Activated naive CD4-positive, alpha-beta T cell treated with anti-CD3 and anti-CD28 coated beads, Interleukin-2, amount 50 U/mL, for 72 hours (primary cell): Measurements from ENCODE around the gene SIGLEC12. TPM values are rescaled to one million over a fixed set of nuclear protein-coding genes. Genes with fewer than 3 reads are reported as not detected.
"Not testable (repeated sequence)": the region's sequence is repeated elsewhere in the genome, so short reads cannot be mapped to it uniquely, and the experiment has no call there.

ENCODE experiments used
- ATAC-seq, 2 donors: fragments of 150-1000 bp; cut with Tn5 transposase; 2 replicates each; pipeline ENCODE4 v1.10.0; 2021; ENCODE audit warnings: mild to moderate bottlenecking in 2 of 2, moderate library complexity in 2 of 2
- DNase-seq, 2 donors: peaks; one replicate each; pipeline ENCODE4 v3.0.0; 2021 to 2022; ENCODE audit warnings: low spot score in 2 of 2
- H3K27ac Mint-ChIP-seq, 2 donors: one replicate each; pipeline ENCODE4 v1.8.0; 2022; ENCODE audit warnings: mild to moderate bottlenecking in 2 of 2, mixed read lengths in 2 of 2
- H3K36me3 Mint-ChIP-seq, 2 donors: one replicate each; pipeline ENCODE4 v1.8.0; 2022; ENCODE audit warnings: mixed read lengths in 2 of 2
- H3K9me3 Mint-ChIP-seq, 2 donors: one replicate each; pipeline ENCODE4 v1.8.0; 2022; ENCODE audit warnings: mixed read lengths in 2 of 2
- total RNA-seq, 2 donors: library from RNA; stranded (reverse); gene quantifications; one replicate each; pipeline ENCODE4 v1.2.3, GENCODE V29; 2022

Gene SIGLEC12
- total RNA-seq, 2 donors from 2014 or later = 1.4 TPM; not detected in 1

GRCh38 chr19:51473009-51473707, 28.4 kb downstream of the SIGLEC12 start:
- Mint-ChIP-seq H3K27ac (peak overlapping the region in 1 of 2 donors; percentile 37), H3K36me3 (no peaks in the 10 kb centered on the region), H3K9me3 (no peaks in the 10 kb centered on the region)
- DNase-seq (peak; percentile 72 to 90), ATAC-seq (peak; percentile 79 to 86)

- Mint-ChIP-seq H3K9me3 (no peaks in the 10 kb centered on the region), H3K36me3 (no peaks in the 10 kb centered on the region), H3K27ac (peak overlapping the region in 1 of 2 donors; percentile 37)
- DNase-seq (no peak), ATAC-seq (peak in 1 of 2 donors; percentile 22)
Observed at GRCh38 chr19:51472607-51473006, 29.0 kb downstream of the SIGLEC12 start.

GRCh38 chr19:51471527-51471926, 30.1 kb downstream of the SIGLEC12 start:
- Mint-ChIP-seq H3K36me3 (no peaks in the 10 kb centered on the region), H3K27ac (no peak overlapping the region), H3K9me3 (no peaks in the 10 kb centered on the region)
- ATAC-seq (no peak), DNase-seq (no peak)

DNA sequence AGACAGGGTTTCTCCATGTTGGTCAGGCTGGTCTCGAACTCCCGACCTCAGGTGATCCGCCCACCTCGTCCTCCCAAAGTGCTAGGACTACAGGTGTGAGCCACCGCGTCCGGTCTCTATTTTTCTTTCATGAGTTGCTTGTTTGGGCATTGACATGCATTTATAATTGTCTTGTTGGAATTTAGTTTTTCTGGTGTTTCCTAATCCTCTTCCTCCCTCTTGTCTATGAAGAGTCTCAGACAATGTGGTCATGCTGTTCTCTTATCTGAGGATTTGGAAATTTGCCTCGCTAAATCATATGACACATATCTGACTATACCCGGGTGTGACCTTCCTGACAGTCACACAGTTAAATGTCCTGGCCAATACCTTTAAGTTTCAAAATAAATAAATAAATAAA, 30.6 kb downstream of the SIGLEC12 start:
- DNase-seq = no peak
- ATAC-seq = no peak
- Mint-ChIP-seq H3K27ac (no peak overlapping the region), H3K36me3 (no peaks in the 10 kb centered on the region), H3K9me3 (no peaks in the 10 kb centered on the region)

GRCh38 chr19:51469629-51470028, 32.0 kb downstream of the SIGLEC12 start:
- H3K27ac Mint-ChIP-seq = no peak overlapping the region
- DNase-seq (no peak), ATAC-seq (no peak)
- no peaks in the 10 kb centered on the region for H3K9me3 Mint-ChIP-seq
- no peaks in the 10 kb centered on the region for H3K36me3 Mint-ChIP-seq

DNA sequence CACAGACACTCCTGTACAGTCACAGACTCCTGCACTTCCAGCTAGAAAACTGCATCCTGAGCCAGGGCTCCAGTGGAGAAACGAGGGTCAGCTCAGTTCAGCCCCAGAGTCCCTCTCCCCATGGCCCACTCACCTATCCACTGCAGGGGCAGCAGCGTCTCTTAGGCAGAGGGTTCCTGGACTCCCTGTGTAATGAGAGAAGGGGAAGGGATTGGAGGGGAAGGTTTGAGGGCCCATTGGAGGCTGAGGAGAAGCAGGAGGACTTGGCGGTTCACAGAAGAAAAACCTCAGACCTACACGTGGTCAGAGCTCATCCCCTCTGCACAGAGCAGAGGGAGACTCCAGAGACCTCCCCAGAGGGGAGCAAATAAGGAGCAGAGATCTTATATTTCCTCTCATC, 32.4 kb downstream of the SIGLEC12 start:
- no peak for ATAC-seq
- Mint-ChIP-seq H3K27ac (no peak overlapping the region), H3K36me3 (no peaks in the 10 kb centered on the region), H3K9me3 (no peaks in the 10 kb centered on the region)
- no peak for DNase-seq

GRCh38 chr19:51468545-51468920, 33.1 kb downstream of the SIGLEC12 start:
- Mint-ChIP-seq H3K27ac (no peak overlapping the region), H3K9me3 (no peaks in the 10 kb centered on the region), H3K36me3 (no peaks in the 10 kb centered on the region)
- ATAC-seq = no peak
- DNase-seq = no peak

GRCh38 chr19:51467864-51468544, 33.6 kb downstream of the SIGLEC12 start:
- DNase-seq (no peak), ATAC-seq (no peak)
- no peaks in the 10 kb centered on the region for H3K9me3 Mint-ChIP-seq
- H3K27ac Mint-ChIP-seq = no peak overlapping the region
- no peaks in the 10 kb centered on the region for H3K36me3 Mint-ChIP-seq

GRCh38 chr19:51466723-51467122, 34.9 kb downstream of the SIGLEC12 start:
- ATAC-seq (no peak), DNase-seq (no peak)
- Mint-ChIP-seq H3K36me3 (no peaks in the 10 kb centered on the region), H3K27ac (no peak overlapping the region), H3K9me3 (no peaks in the 10 kb centered on the region)

GRCh38 chr19:51463976-51464581, 37.5 kb downstream of the SIGLEC12 start:
- H3K36me3 Mint-ChIP-seq, H3K27ac Mint-ChIP-seq, H3K9me3 Mint-ChIP-seq, DNase-seq: not testable (repeated sequence)
- peak; percentile 20 to 48 for ATAC-seq

GRCh38 chr19:51462681-51463080, 38.9 kb downstream of the SIGLEC12 start:
- H3K36me3 Mint-ChIP-seq = no peaks in the 10 kb centered on the region
- H3K27ac Mint-ChIP-seq = no peak overlapping the region
- DNase-seq = no peak
- ATAC-seq = no peak
- H3K9me3 Mint-ChIP-seq = no peaks in the 10 kb centered on the region

DNA sequence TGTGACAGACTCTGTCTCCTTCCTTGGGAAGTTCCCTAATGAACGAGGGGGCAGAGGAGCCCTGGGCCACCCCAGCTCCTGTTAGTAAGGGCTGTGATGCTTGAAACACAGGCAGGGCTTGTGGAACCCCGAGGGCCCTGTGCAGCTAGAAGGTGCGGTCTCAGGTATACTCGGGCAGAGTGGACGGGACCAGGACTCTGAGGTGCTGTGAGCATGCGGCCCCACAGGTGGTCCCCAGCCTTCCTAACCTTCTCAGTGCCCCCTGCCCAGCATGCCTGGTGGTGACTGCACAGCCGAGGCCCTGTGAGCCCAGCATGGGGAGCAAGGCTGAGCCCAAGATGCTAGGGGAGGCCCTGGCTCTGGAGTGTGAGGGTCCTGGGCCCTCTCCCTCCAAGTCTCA, 39.3 kb downstream of the SIGLEC12 start:
- no peaks in the 10 kb centered on the region for H3K36me3 Mint-ChIP-seq
- no peaks in the 10 kb centered on the region for H3K9me3 Mint-ChIP-seq
- H3K27ac Mint-ChIP-seq = no peak overlapping the region
- no peak for DNase-seq
- ATAC-seq = no peak

DNA sequence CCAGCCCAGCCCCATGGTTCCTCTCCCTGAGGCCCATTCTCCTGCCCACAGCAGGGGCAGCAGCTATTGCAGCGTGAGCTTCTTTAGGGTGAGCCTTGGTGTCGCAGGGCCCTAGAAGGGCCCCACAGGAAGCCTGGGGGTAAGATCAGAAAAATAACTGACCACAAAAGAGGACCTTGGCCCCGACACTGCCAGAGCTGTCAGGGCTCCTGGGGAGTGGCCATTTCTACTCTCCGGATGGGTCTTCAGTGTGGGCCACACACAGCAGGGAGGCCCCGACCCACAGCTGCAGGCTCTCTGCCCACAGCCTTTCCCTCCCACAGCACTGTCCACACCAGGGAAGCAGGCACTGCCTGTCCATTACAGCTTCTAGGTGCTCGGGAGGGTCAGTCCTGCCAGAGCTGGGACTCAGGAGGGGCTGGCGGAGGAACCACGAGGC, 39.9 kb downstream of the SIGLEC12 start:
- ATAC-seq = no peak
- H3K36me3 Mint-ChIP-seq = no peaks in the 10 kb centered on the region
- DNase-seq = no peak
- H3K9me3 Mint-ChIP-seq = no peaks in the 10 kb centered on the region
- no peak overlapping the region for H3K27ac Mint-ChIP-seq

DNA sequence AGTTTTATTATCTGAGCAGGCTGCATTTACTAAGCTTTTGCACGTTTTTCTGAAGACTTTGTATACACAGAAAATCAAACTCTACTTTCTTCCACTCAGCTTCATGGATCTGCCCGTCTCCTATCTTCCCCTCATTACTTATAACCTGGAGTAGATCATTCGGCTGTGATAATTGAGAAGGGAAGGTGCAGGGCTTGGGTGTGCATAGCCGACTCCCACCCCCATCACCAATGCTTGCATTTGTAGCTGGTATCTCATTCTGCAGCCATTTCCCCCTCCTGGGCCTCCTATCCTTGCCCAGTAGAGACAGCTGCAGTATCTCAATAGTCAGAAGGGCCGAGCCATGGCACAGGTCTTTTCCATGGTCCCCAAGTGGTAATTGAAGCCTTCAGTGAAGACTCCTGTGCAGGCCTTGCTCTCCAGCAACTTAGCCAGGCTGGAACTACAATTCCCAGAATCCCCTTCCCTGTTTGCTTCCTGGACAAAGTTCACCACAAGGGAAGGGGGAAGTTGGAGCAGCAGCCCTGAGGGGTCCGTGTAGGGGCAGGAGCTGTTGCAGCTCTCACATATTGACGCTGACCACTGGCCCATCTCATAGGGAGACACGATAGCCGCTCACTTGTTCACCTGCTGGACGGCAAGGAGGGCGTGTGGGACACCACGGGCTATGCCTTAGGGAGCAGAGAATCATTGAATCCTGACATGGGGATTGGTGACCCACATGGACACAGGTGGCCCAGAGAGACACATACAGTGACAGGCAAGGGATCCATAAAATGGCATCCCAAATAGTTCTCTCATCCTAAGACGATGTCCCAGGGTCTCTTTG, 41.2 kb downstream of the SIGLEC12 start:
- no peak for ATAC-seq
- DNase-seq = no peak
- Mint-ChIP-seq H3K9me3 (no peaks in the 10 kb centered on the region), H3K27ac (peak overlapping the region in 1 of 2 donors; percentile 52), H3K36me3 (no peaks in the 10 kb centered on the region)

GRCh38 chr19:51458899-51459505, 42.6 kb downstream of the SIGLEC12 start:
- no peak for ATAC-seq
- Mint-ChIP-seq H3K27ac (no peak overlapping the region), H3K36me3 (no peaks in the 10 kb centered on the region), H3K9me3 (no peaks in the 10 kb centered on the region)
- DNase-seq = no peak

GRCh38 chr19:51458051-51458645, 43.5 kb downstream of the SIGLEC12 start, which contains the start of gene SIGLEC8:
TSS of gene SIGLEC8 (minus strand) at chr19:51458454. CDS start at chr19:51458387, 67 bp downstream.
- DNase-seq (no peak), ATAC-seq (no peak)
- H3K36me3 Mint-ChIP-seq = no peaks in the 10 kb centered on the region
- H3K27ac Mint-ChIP-seq = no peak within 1 kb of the TSS
- H3K9me3 Mint-ChIP-seq = no peaks in the 10 kb centered on the region
